HG02870 (cell line): ENCODE data around the gene IGF1.
"Not testable (repeated sequence)": the region's sequence is repeated elsewhere in the genome, so short reads cannot be mapped to it uniquely, and the experiment has no call there.

Source experiments
- ATAC-seq: cut with Tn5 transposase; IDR thresholded peaks from one replicate; pipeline ENCODE4 v1.9.1; 2021; ENCODE audit warnings: mild to moderate bottlenecking, moderate library complexity; ENCODE audit not compliant: unreplicated experiment

IGF1 gene

DNA sequence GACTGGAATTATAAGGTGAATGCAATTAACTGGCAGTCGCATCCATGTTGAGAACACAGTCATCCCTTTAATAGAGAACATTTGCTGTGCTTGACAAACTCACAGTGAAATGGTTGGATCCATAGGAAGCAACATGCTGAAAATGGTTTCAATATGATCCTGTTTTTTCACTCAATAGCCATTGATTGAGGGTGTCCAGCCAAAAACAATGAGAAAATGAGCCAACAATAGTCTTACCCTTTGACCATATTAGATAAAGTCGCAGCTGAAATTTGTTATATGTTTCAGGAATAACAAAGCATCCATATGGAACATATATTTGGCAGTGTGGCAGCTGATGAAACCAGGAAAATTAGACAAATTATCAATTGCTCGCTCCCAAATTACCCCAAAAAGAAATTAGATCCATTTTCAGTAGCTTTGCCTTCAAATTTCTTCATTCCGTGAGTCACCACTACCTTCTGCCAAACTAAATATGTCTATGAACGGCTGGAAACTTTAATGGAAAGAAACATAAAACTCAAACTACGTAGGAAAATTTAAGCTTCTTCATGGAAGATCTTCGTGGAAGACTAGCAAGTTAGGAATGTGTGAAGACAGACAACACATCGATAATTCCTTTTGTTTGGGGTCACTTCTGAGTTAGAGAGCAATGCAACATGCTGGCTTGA is 17.4 kb downstream of the IGF1 start:
- ATAC-seq, result no peak

DNA sequence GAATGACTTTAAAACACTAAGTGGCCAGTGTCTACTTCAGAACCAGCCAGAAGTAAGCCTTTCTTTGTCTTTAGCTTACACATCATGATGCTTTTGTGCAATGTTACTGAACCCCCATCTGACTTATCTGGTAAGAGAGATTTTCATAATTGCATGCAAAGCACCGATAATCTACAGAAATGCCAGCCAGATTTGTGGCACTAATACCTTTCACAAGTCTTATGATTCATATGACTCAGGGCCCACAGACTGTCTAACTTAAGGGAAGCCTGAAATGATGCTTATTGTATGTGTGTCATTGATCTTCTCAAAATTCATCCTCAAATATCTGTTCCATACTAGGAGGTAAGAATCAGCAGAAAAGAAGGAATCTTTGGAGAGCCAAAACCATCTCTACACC is 18.0 kb downstream of the IGF1 start:
- no peak for ATAC-seq

GRCh38 chr12:102461501-102461900 is 18.9 kb downstream of the IGF1 start:
- no peak for ATAC-seq

- no peak for ATAC-seq
These were observed 21.0 kb downstream of the IGF1 start for GRCh38 chr12:102459314-102459713.

DNA sequence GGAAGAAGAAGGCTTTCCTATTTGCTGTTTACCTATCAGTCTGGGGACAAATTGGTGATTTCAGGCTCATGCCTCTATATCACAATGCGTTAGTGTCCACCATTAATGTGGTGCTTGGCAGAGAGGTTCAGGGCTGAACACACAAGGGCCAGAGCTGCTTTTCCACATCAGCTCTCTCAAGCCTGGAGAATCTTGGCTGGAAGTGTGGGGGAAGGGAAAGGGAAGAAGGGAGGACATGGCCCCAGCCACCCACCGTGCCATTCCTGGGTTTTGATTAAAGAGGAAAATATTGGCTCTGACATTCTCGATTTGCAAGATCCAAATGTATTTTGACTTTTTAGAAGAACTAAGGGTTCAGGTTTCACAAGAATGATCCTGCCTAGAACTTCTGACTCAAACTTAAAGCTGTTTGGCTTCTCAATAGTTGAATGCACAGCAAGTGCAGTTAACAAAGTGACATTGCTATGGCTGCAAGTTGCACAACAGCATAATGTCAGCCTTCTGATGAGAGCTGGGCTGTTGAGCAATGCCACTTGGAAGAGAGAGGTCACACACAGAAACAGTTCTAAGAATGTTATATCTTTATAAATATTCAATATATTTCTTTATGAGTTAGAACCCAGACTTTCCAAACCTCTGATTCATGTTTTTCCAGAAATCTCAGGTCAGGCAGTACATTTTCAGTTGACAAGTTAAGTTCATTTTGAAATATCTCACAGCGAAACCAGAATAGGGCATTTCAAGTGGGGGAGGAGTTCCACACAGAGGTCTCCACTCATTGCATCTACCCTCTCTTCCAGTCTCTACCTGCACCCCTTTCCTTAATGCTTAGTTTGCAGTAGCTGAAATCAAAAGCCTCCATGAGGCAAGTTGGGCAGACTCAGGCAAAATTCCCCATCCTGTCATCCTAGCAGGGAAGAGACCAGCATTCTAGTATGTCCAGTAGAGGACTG is 25.3 kb downstream of the IGF1 start:
- ATAC-seq, result no peak

DNA sequence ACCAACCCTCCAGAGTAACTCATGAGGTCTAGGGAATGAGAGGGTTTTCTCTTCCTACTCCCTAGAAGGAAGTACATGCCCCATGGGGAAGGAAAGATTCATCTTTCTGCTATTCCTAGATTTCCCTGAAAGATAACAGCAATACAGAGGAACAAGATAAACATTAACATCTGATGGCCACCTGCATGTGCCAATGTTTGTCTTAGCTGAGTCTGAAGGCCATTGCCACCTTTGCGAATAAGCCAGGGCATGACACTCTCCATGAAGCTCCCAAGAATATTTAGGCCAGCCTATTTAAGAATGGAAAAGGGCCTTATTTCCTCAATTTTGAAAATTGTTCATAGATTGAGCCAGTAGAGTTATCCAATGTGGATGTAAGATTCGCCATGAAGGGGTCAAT is 26.0 kb downstream of the IGF1 start:
- ATAC-seq, result no peak

DNA sequence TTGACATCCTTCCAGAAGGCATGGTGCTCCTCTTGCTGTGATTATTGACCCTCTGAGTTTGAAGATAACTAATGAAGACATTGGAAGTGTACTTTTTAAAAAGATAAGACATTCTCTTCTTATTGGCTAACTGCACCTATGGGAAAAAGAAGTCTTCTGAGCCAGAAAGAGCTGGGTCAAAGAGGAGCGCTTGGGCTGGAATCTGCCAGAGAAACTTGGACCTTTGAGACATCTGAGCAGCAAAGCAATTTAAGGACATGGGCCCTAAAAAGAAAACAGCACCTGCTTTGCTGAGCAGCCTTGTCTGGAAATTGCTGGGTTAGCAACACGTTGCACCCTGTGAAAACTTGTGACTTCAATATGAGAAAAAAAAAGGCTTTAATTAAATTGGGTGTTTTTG is 27.8 kb downstream of the IGF1 start:
- ATAC-seq, result no peak

DNA sequence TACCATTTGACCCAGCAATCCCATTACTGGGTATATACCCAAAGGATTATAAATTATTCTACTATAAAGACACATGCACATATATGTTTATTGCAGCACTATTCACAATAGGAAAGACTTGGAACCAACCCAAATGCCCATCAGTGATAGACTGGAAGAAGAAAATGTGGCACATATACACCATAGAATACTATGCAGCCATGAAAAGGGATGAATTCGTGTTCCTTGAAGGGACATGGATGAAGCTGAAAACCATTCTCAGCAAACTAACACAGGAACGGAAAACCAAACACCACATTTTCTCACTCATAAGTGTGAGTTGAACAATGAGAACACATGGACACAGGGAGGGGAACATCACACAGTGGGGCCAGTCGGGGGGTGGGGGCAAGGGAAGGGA is 31.3 kb downstream of the IGF1 start:
- ATAC-seq, result not testable (repeated sequence)

DNA sequence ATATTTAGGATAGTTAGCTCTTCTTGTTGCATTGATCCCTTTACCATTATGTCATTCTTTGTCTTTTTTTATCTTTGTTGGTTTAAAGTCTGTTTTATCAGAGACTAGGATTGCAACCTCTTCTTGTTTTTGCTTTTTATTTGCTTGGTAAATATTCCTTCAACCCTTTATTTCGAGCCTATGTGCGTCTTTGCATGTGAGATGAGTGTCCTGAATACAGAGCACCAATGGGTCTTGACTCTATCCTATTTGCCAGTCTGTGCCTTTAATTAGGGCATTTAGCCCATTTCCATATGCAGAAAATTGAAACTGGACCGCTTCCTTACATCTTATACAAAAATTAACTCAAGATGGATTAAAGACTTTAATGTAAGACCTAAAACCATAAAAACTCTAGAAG is 32.9 kb downstream of the IGF1 start:
- not testable (repeated sequence) for ATAC-seq

DNA sequence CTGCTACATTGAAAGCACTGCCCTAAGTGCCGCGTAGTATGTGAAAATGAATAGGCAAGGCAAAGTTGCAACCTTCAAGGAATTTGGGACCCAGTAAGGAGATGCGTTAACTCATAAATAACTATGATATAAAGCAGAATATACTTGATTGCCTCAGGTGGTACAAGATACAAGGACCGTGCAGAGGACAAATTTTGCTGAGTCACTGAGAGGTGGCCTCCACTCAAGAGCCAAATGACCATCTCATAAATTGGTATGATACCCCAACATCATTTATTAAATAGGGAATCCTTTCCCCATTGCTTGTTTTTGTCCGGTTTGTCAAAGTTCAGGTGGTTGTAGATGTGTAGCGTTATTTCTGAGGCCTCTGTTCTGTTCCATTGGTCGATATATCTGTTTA is 35.7 kb downstream of the IGF1 start:
- no peak for ATAC-seq

- ATAC-seq, result no peak
These were observed 36.3 kb downstream of the IGF1 start for GRCh38 chr12:102444093-102444492.

DNA sequence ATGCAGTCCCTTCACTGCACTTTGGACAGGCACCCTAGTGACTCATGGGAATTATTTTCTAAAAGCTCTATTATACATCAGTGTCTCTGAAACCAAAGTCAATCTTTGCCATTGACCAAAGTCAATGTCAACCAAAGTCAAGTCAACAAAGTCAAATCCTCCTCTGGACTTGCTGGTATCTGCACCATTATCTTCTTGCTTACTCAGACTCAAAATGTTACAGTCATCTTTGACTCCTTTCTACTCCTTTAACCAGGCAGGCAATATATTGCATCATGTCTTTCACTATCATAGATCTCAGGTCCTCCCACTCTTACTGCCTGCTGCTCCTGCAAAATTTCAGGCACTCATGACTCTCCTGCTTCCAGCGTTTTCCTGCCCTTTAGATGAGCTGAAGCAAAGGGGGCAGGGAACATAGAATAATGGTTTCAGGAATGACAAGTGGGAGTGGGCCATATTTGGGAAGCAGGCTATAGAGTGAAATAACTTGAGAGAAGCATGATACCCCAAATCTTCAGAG is 39.2 kb downstream of the IGF1 start:
- no peak for ATAC-seq

DNA sequence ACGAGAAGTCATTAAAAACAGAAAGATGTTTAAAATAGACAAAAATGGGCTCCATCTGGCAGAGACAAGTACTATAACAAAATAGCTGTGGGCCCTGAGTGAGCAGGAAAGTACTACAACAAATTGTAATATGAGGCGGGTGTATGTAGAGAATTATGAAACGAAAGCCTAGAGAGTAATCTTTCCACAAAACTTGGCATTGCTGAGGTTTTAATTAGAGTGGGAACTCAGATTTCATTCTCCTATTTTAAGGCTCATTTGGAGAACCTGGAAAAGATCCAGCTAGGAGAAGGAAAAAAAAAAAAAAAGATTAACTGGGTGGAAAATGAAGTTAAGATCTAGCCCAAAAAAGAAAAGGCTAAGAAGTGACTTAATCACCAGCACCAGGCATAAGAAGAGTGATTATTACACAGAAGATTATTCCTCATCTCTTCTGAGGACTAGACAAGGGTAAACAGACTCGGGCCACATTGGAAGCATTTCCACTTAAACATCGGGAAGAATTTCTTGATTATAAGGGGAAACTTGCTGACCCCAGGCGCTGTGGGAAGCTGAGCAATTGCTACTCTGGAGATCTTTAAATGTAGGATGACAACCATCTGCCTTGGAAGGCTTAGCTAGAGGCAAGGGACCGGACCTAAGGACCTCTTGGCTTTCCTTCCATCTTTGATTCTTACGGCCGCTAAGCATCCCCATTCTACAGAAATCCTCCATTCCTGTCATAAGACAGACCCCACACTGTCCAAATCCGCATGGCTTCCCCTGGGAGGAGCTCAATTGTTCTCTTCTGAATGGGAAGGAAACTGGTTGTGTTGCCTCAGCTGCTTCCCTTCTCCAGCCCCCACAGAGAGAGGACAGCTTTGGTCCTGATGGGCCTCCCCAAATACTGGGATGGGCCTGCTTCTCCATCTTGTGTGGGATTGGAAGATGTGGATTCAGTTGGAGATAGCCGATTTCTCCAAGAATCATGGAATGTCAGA is 40.6 kb downstream of the IGF1 start:
- ATAC-seq, result no peak

DNA sequence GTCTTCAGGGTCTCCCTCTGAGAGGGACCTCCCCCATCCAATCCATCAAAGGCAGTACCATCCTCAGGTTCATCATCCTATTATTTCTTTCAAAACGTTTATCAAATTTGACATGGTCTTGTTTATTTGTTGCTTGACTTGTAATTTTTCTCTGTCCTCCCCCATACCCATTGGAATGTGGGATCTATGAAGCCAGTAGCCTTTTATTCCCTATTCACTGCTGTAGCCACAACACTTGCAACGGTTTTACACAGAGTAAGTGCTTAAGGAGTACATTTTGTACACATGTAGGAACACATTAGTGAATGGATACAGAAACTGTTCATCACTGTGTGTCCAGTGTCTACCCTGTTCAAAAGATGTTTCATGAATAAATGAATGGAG is 41.5 kb downstream of the IGF1 start:
- no peak for ATAC-seq

DNA sequence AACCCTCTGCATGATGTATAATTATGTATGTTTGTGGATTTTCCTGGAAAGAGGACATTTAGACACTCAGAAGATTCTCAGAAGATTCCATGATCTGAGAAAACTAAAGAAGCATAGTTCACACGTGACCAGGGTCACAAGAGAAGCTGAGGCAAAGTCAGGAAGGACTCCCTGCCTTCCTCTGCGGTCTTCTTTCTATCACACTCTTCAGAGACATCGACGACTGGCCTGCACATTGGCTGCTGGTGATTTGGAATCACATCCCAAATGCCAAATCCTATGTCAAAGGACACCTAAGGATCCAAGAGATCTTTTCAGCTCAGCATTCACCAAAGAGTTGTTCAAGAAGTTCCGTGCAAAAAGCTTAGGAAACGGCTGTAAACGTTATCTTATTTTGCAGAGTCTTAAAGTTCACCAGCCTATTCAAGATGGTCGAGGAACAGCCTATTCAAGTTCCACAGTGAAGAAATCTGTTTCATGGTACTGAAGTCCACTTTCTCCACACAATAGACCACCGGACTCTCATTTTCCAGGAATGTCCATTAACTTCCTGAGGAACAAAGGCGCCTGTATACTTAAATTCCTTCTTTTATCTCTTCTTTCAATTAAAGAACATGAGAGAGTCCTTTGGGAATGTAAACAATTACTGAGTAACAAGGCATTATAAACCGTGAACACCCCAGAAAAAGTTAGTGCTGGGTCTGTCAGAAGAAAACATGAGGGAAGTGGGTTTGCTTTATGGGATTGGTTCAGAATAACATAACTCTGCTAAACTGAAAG is 42.1 kb downstream of the IGF1 start:
- no peak for ATAC-seq

DNA sequence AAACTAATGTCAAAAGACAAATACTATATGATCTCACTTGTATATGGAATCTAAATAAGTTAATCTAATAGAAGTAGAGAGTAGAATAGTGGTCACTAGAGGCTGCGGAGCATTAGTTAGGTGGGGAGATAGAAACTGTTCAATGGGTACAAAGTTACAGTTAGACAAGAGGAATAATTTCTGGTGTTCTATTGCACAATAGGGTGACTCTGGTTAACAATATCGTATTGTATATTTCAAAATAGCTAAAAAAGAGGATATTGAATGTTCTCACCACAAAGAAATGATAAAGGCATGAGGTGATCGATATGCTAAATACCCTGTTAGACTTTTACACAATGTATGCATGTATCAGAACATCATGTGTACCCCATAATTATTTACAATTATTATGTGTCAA is 42.9 kb downstream of the IGF1 start:
- ATAC-seq, result no peak

DNA sequence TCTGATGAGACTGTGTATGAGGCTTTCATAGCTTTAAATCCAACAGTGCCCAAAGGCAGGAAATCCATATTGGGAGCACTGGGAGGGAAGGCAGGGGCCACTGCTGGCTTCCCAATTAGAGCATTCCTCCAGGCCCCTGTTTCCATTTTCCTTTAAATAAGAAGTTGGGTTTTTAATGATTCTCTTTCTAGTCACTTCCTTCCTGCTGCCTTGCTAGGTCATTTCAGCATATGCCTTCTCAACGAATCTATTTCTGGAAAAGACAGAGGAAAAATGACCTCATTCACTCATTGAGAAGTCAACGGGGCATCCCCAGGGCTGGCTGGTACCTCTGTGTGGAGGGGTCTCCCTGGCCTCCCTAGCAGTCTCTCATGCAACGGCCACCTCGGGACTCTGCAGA is 43.5 kb downstream of the IGF1 start:
- no peak for ATAC-seq

DNA sequence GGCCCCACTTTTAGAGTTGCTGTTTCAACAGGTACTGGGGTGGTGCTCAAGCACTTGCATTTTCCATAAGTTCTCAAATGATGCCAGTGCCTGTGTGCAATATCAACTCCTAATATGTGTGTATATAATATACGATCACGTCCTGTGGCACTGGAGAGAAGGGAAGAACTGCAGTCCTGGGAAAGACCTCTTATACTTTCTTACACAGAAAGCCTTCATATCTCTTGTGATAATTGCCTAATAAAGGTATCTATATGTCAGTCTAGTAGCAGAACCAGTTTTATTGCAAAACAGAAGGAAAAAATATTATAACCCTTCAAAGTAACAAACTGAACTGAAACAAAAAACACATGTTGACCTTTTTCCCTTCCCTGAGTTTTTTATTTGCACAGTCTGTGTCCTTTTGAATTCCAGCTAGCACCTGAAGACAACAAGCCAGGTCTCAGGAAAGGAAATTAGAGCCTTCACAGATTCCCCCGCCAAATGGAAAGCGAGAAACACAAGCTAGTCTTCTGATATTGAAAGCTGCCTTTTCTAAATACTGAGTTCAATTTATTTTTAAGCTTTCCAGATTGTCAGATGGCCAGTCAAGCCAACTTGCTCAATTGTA is 44.4 kb downstream of the IGF1 start:
- no peak for ATAC-seq

- no peak for ATAC-seq
These were observed 47.1 kb downstream of the IGF1 start for GRCh38 chr12:102433304-102433703.

DNA sequence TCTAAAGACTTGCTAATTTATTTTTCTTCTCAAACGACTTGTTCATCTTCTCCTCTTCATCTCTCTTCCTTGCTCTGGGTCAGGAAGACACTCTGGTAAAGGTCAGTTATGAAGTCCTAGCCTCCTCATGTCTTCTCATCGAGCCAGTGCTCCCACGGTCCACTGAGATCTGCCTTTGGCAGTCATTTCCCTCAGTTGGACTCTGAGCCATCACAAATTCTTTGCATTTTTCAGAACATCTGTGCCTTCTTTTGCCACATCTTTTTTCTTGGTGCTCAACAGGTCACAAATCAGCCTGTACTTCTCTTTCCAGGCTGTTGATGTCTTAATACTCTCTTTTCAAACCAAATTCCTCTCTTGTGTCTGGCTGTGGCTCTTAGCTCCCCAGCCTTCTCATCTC is 49.7 kb downstream of the IGF1 start:
- no peak for ATAC-seq
